Activated T-cell treated with anti-CD3 and anti-CD28 coated beads for 48 hours (primary cell): ENCODE measurements around the gene CROCC.
"Not testable (repeated sequence)": the region's sequence is repeated elsewhere in the genome, so short reads cannot be mapped to it uniquely, and the experiment has no call there.

Experiments used
- DNase-seq: peaks from one replicate; pipeline ENCODE4 v3.0.0-alpha.2; 2020; ENCODE audit warnings: low read depth

Gene CROCC

GRCh38 chr1:16916036-16916880, 5.5 kb upstream of the CROCC start:
- DNase-seq, result not testable (repeated sequence)

GRCh38 chr1:16918371-16918770, 3.4 kb upstream of the CROCC start:
- DNase-seq, result no peak

- not testable (repeated sequence) for DNase-seq
These were observed 2.6 kb upstream of the CROCC start for GRCh38 chr1:16918936-16919665.

- DNase-seq, result no peak
These were observed 780 bp upstream of the CROCC start for GRCh38 chr1:16920951-16921350.

- no peak for DNase-seq
These were observed 735 bp downstream of the CROCC start for GRCh38 chr1:16922466-16922865.

- no peak for DNase-seq
These were observed 1.2 kb downstream of the CROCC start for GRCh38 chr1:16922885-16923431.

- DNase-seq, result no peak
These were observed 2.6 kb downstream of the CROCC start for GRCh38 chr1:16924216-16924918.

GRCh38 chr1:16924919-16925477, 3.3 kb downstream of the CROCC start:
- DNase-seq, result no peak

- DNase-seq, result no peak
These were observed 4.1 kb downstream of the CROCC start for GRCh38 chr1:16925635-16926490.

- DNase-seq, result no peak
These were observed 4.9 kb downstream of the CROCC start for GRCh38 chr1:16926491-16927073.

- no peak for DNase-seq
These were observed 5.5 kb downstream of the CROCC start for GRCh38 chr1:16927256-16927655.

- no peak for DNase-seq
These were observed 6.2 kb downstream of the CROCC start for GRCh38 chr1:16927711-16928485.

- DNase-seq, result not testable (repeated sequence)
These were observed 7.7 kb downstream of the CROCC start for GRCh38 chr1:16929146-16930041.

GRCh38 chr1:16931206-16931934, 9.6 kb downstream of the CROCC start:
- DNase-seq, result not testable (repeated sequence)

GRCh38 chr1:16933945-16934344, 12.2 kb downstream of the CROCC start:
- not testable (repeated sequence) for DNase-seq

GRCh38 chr1:16936580-16936979, 14.8 kb downstream of the CROCC start:
- not testable (repeated sequence) for DNase-seq

- DNase-seq, result no peak
These were observed 16.9 kb downstream of the CROCC start for GRCh38 chr1:16938351-16939321.
